HG02623 (cell line): ENCODE measurements around the gene NHSL2.

Experiments
- ATAC-seq: cut with Tn5 transposase; IDR thresholded peaks from one replicate; pipeline ENCODE4 v1.9.1; 2021; ENCODE audit warnings: moderate library complexity; ENCODE audit not compliant: unreplicated experiment

NHSL2 gene

GRCh38 chrX:72102126-72102525, 191.5 kb downstream of the NHSL2 start:
- no peak for ATAC-seq

- no peak for ATAC-seq
These were observed 192.1 kb downstream of the NHSL2 start for GRCh38 chrX:72102760-72103159.

GRCh38 chrX:72105436-72105835, 194.8 kb downstream of the NHSL2 start:
- peak; percentile 56 for ATAC-seq

- no peak for ATAC-seq
These were observed 196.7 kb downstream of the NHSL2 start for GRCh38 chrX:72107320-72107719.

- no peak for ATAC-seq
These were observed 197.4 kb downstream of the NHSL2 start for GRCh38 chrX:72107841-72108595.

DNA sequence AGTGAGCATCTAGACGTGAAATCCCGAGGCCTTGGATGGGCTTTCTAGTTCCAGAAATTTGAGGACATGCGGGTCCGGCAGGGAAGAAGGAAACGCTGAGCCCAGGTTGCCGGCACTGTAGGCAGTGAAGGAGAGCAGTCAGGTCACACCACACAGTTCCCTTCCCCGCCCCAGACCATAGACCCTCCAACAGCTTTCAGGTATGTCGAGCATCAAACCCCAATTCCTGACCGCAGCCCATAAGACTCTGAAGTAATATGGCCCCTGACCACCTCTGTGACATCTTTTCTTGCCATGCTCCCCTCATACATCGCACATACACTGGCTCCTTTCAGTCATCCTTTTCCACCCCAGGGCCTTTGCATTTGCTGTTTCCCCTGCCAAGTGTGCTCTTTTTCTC, 198.0 kb downstream of the NHSL2 start:
- no peak for ATAC-seq

DNA sequence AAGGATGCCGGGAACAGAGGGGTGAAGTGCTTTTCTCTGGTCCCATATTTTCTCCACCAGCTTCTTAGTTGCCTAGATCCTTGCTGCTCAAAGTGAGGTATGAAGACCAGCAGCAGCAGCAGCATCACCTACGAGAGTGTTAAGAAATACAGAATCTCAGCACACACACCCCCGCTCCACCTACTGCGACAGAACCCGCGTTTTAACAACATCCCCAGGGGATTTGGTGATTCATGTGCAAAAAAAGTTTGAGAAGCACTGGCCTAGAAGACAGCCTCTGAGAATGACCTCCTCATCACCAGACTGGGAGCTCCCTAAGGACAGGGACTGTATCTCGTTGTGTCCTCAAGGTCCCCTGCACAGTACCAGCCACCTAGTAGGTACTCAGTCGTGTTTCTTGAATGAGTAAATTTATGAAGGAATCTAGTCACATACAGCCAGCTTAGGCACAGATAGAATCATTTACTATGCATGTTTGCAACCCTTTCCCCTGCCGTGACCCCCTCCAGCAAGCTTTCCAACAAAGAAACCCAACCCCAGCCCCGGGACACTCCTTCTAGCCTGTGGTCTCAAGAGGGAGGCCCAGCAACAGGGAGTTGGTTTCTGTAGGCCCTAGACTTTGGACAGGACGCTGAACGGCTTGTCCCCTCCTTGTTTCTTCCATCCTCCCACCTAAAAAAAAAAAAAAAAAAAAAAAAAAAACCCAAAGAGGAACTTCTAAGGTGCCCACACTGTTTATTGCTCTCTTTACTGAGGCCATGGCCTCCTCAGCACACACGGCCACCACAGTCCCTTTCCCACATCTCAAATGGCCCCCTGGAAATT, 199.6 kb downstream of the NHSL2 start:
- ATAC-seq = no peak

DNA sequence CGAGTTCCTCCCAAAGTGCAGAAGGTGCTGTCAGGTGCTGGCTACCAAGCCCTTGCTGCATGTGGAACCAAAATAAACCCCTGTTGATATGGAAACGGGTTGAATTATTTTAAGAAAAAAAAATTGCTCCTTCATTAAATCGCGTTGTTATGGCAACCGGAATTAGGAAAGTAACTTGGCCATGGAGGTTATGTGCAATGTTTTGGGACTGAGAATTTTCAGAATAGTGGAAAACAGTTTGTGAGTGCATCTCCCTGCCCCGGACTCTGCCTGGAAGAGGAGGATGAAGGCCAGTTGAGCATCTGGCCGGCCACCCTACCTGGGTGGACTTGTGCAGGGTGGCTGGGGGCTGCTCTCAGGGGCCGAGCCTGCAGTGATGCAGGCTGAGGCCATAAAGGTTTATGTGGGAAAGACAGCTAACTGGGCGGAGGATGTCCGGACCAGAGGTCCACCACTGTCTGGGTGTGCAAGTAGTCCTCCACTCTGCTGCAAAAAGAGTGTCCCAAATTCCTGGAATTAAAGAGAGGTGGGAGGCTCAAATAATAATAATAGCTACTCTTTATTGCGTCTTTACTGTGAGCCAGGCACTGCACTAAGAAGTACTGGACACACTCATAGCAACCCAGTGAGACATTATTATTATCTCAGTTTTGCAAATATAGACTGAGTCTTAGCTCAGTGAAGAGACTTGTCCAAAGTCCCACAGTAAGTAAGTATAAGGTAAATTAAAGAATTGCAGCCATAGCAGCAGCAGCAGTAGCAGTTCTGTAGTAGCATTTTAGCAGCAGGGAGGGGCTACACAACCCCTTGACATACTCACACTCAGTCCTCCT, 200.4 kb downstream of the NHSL2 start:
- ATAC-seq = no peak

DNA sequence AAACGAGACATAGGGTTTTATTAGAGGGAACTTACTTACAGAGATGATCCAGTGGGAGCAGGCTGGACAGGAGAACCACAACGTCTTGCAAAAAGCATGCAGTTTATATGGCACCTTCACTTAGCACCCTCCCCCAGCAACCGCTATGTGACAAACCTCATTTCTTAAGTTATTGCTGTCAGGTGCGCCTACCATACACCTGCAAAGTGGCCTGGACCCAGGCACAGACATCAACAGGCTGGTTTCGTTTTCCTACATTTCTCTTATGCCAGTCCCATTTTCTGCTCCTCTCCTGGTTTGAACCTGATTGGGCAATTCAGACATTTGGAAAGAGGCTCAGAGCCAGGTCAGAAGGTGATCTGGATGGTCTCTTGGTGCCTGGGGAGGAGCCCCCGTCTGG, 202.8 kb downstream of the NHSL2 start:
- ATAC-seq = no peak

DNA sequence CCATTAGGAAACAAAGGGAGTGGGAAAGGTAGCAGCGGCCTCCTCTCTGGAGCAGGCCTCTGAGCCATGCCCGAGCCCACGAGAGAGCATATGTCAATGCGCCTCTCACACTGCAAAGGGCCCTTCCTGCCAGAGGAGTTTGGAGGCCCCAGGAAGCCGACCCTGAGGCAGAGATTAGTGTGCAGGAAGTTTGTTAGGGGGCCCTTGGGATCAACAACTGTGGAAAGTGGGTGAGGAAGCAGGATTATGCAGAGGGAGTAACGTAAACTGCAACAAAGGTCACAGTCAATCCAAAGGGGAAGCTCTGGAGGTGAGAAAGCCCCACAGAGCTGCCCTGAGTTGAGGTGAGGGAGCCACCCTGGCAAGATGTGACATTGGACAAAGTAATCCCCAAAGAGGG, 203.7 kb downstream of the NHSL2 start:
- ATAC-seq = no peak

GRCh38 chrX:72114807-72115206, 204.2 kb downstream of the NHSL2 start:
- ATAC-seq = no peak

GRCh38 chrX:72115380-72115779, 204.7 kb downstream of the NHSL2 start:
- ATAC-seq = no peak

GRCh38 chrX:72117636-72118210, 207.1 kb downstream of the NHSL2 start:
- no peak for ATAC-seq

- no peak for ATAC-seq
These were observed 210.2 kb downstream of the NHSL2 start for GRCh38 chrX:72120837-72121236.

DNA sequence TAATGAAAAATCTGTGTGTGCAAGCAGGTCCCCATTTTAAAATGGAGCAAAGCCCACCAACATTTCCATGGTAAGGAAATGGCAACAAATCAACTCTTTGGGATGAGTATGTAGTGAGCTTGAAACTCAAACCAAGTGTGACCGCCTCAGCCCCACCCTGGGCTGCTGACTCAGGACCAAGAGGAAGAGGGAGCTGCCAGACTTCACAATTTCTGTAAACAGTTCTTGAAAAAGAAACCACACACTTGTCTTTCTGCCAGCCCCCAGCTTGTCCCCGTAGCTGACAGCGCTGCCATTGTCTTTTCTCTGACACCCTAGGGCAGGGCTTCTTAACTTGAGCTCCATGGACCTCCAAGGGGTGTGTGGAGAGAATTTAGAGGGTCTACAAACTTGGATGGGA, 210.7 kb downstream of the NHSL2 start:
- no peak for ATAC-seq

DNA sequence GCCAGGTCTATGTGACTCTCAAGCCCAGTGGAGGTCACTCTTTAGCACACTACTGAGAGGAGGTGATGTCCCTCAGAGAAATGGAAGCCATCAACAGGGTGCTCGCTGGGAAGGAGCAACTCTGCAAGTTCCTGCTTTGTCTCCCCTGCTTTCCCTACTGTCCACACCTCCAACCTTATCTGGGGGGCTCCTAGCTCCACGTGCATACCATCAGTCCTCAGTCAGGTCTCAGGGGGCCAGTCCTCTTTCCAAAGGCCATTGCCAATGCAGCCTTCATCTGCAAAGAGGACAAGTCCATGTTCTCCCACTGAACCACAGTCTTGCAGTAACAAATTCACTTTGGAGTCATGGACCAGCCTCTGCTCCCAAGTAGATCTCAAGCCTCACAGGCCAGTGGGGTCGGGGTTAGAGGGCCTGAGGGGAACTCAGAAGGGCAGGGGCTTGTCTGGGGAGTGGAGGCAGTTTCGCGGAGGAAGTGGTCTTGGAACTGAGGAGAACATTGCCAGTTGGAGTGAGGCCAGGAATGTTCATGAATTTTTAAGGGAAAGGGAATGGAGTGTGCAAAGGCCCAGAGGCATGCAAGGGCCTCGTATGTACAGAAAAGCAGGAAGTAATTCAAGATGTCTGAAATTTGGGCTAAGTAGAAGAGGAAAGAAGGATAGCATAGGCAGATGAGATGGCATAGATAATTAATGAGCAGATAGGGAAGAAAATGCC, 212.1 kb downstream of the NHSL2 start:
- ATAC-seq = no peak

DNA sequence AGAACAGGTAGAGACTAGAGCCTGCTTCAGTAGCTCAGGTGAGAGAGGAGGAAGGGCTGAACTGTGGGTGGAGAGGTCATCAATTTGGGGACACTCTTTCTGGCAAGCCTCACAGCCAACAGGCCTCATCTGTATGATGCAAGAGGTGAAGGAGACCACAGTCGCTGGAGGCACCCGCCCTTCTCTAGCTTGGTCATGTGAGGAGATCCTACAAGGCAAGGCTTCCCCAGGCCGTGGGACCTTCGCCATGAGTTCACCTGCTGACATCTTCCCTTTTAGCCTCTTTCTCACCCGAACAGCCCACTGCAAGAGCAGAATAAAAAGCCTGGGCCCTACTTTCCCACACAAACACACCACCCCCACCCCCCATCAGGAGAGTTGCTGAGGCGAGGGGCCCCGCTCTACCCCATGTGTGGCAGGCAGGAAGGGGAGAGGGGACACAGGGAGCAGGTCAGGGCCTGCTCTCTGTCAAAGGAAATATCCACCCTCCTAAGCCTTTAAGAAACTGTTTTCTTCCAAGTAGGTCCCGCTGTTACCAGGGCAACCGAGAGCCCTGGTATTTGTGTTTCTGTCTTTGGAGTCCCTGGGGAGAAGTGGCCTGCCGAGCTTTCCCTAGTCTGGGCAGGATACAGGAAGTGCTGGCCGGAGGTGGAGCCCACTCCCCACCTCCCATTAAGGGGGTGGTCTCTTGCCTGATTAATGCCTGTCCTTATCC, 213.0 kb downstream of the NHSL2 start:
- ATAC-seq = no peak

DNA sequence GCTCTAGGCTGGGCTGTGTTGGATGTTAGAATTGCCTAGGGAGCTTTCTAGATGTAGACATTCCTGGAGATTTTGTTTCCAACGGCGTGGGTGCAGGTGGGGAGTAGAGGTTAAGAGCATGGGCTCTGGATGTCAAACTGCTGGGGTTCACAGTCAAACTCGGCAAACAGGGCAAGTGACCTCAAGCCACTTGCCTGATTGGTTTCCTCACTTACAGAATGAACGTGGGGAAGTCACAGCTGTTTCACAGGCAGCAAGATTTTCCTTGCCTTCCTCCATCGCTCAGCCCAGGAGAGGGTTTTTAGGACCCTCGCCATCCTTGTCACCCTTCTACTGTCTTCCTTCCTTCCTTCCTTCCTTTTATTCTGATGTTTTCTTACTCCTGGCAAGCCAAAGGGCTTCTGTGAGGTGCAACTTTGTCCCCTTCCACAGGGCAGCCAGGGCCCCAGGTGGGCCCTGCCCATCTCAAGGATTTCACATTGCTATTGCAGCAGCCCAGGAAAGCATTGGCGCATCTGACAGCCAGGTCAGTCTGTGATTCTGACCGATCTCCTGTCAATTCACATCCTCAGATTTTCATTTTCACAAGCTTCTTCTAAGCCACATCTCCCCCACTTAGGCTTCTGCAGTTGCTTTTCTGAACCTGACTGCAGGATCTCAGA, 214.0 kb downstream of the NHSL2 start:
- ATAC-seq = no peak

- ATAC-seq = no peak
These were observed 214.8 kb downstream of the NHSL2 start for GRCh38 chrX:72125331-72126047.
